GM23248 (cell line): ENCODE measurements around the gene SALL2.

Experiments used
- EZH2 ChIP-seq: fragments of 200-600 bp; sonication (generic); IDR thresholded peaks from 2 replicates; pipeline ENCODE4 v1.6.1; 2018; ENCODE audit warnings: antibody characterized with exemption, mild to moderate bottlenecking; ENCODE audit not compliant: insufficient read depth, poor library complexity, severe bottlenecking
- EZH2phosphoT487 ChIP-seq: fragments of 200-600 bp; sonication (generic); IDR thresholded peaks from 2 replicates; pipeline ENCODE4 v1.6.1; 2018; ENCODE audit warnings: antibody characterized with exemption, moderate library complexity, mild to moderate bottlenecking, low read depth; ENCODE audit not compliant: insufficient read depth

GRCh38 chr14:21525962-21526671 lies at the start of gene SALL2:
- no peak for TF ChIP-seq EZH2
- TF ChIP-seq EZH2phosphoT487 = no peak
